NB4 (cell line): ENCODE results near the gene FOXP1.

Experiments
- DNase-seq: peaks from one replicate; pipeline ENCODE4 v3.0.0; 2010; ENCODE audit warnings: low read depth
- H3K4me3 ChIP-seq: one replicate; pipeline ENCODE4 v1.5.1; 2011; ENCODE audit warnings: mild to moderate bottlenecking, low read depth, low read length, moderate library complexity
- MYC ChIP-seq: IDR thresholded peaks from 2 replicates; pipeline ENCODE4 v1.6.1; 2011; ENCODE audit warnings: low read depth, low read length
- POLR2A ChIP-seq: IDR thresholded peaks from 2 replicates; pipeline ENCODE4 v1.6.1; 2011; ENCODE audit warnings: mild to moderate bottlenecking; ENCODE audit not compliant: insufficient read length; ENCODE audit errors: extremely low read depth
- TF ChIP-seq, protein P1 (sequence below): IDR thresholded peaks from one replicate; pipeline ENCODE4 v1.5.1; 2012; ENCODE audit warnings: low read depth, low read length
- TF ChIP-seq, protein P2 (sequence below): IDR thresholded peaks from 2 replicates; pipeline ENCODE4 v1.6.1; 2011; ENCODE audit warnings: low read depth, low read length

FOXP1 gene

DNA sequence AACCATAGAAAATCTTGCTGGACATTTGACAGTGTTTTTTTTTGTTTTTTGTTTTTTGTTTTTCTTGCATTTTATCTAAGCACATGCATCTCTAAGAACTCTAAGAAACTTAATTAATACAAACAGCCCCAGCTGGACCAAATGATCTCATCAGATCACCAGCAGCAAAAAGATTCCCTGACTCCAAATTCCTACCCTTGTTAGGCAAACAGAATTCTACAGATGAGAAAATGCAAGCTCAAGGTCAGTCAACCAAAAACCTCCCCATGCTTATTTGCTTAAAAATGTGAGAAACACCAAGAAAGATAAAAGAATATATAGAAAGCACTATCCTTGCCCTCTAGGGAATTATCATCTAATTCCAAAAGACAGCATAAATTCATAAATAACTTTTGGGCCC, 65.4 kb downstream of the FOXP1 start:
- TF ChIP-seq, protein P1, sequence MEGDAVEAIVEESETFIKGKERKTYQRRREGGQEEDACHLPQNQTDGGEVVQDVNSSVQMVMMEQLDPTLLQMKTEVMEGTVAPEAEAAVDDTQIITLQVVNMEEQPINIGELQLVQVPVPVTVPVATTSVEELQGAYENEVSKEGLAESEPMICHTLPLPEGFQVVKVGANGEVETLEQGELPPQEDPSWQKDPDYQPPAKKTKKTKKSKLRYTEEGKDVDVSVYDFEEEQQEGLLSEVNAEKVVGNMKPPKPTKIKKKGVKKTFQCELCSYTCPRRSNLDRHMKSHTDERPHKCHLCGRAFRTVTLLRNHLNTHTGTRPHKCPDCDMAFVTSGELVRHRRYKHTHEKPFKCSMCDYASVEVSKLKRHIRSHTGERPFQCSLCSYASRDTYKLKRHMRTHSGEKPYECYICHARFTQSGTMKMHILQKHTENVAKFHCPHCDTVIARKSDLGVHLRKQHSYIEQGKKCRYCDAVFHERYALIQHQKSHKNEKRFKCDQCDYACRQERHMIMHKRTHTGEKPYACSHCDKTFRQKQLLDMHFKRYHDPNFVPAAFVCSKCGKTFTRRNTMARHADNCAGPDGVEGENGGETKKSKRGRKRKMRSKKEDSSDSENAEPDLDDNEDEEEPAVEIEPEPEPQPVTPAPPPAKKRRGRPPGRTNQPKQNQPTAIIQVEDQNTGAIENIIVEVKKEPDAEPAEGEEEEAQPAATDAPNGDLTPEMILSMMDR: no peak
- TF ChIP-seq POLR2A (no peak), MYC (no peak)
- TF ChIP-seq, protein P2, sequence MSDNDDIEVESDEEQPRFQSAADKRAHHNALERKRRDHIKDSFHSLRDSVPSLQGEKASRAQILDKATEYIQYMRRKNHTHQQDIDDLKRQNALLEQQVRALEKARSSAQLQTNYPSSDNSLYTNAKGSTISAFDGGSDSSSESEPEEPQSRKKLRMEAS: no peak
- no peak for DNase-seq
- no peak overlapping the region for H3K4me3 ChIP-seq

DNA sequence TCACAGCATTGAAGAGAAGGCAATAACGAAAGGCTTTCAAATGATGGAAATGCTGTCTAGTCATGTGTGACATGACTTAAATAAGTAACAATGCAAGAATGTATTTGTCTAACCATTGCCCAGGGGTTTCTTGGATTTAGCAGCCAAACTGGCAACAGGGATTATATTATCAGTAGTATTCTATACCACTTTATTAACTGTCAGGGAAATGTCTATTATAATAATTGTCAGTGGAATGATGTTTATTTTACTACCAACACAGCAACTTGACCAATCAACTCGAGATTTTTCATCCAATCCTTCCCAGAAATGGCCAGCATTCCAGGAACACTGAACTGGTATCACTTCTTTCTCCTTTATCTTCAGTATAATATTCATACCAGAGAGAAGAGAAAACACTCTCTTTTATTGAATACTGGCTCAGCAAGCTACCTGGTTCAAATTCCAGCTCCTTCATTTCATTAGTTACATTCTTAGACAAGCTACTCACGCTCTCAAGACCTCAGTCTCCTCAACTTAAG, 66.2 kb downstream of the FOXP1 start:
- no peak for DNase-seq
- TF ChIP-seq POLR2A (no peak), MYC (no peak)
- TF ChIP-seq, protein P2: no peak
- TF ChIP-seq, protein P1: no peak
- H3K4me3 ChIP-seq: no peak overlapping the region

DNA sequence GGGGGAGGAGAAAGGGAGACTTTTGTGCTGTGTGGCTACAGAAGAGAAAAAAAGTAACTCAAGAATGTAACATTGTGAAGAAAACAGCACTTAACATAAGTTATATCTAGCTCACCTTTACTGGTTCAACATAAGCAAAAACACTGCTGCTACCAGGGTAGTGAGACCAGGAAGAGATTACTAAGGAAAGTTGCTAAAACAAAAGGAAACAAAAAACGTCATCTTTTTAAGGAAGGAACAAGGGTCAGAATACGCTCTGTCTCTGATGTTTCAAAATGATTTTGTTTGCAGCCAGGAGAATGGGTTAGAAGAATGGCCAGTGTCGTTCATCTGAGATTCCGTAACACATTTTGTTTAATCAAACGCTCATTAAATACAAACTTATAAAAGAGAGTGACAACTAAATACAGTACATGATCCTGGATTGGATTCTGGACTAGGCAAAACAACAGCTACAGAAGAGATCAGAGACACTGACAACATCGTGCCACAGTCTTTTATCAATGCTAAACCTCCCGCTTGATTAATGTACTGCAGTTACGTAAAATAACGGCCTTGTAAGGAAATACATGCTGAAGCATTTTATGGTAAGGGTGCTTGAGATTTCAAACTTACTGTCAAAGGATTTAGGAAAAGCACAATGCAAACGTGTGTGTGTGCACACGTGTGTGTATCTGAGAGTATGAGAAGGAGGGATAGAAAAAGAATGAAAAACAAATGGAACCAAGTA, 67.7 kb downstream of the FOXP1 start:
- DNase-seq: no peak
- TF ChIP-seq POLR2A (no peak), MYC (no peak)
- TF ChIP-seq, protein P1: no peak
- TF ChIP-seq, protein P2: no peak
- no peak overlapping the region for H3K4me3 ChIP-seq

DNA sequence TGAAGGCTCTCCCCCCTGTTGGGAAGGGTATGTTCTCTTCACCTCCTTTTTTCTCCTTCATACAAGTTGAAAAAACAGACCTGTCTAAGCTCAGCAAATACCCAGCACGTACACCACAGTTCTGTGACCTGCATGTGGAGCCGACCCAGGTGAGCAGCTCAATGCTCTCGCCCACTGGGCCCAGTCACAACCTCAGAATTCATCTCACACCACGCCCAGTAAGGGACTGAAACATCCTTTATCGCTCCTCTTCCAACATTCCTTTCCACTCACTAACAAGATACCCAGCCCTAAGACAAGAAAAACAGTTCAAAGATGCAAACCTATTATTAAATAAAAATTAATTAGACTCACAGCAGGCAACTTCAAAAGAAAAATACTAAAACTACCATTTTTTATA, 68.9 kb downstream of the FOXP1 start:
- H3K4me3 ChIP-seq: no peak overlapping the region
- TF ChIP-seq, protein P2: no peak
- no peak for TF ChIP-seq POLR2A
- no peak for TF ChIP-seq MYC
- TF ChIP-seq, protein P1: no peak
- DNase-seq: no peak

DNA sequence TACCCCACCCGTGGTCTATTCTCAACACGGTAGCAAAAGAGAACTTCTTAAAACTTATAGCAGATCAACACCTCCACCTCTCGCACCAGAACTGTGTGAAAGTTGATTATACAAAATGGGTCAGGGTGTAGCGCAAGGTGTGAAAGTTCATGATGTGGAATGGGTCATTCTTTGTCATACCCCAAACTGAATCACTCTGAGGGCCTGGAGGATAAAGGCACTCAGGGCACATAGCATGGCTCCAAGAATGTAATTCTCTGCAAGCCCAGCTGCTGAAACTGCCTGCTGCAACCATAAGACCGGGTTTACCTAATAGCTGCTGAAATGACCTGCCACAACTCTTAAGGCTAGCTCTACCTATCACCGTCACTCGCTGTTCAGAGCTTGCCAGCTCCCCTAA, 70.0 kb downstream of the FOXP1 start:
- DNase-seq: no peak
- TF ChIP-seq, protein P1: no peak
- TF ChIP-seq, protein P2: no peak
- TF ChIP-seq POLR2A (no peak), MYC (no peak)
- H3K4me3 ChIP-seq: no peak overlapping the region

DNA sequence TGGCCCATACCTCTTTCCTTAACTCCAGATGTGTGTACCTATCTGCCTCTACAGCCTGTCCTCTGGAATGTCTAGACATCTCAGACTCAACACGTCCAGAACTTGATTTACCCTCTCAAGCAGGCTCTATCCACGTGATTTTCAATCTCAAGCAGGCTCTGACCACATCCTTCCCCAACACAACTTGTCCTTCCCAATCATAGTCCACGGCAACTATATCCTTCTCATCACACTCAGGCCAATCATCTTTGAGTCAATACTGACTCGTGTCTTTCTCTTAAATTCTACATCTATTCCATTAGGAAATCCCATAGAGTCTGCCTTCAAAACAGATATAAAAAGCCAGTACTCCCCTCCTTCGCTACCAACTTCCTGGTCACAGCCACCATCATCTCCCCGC, 70.4 kb downstream of the FOXP1 start:
- no peak for TF ChIP-seq MYC
- TF ChIP-seq, protein P2: no peak
- TF ChIP-seq POLR2A: no peak
- TF ChIP-seq, protein P1: no peak
- DNase-seq: no peak
- no peak overlapping the region for H3K4me3 ChIP-seq
